ENCODE results near the gene DUSP1. TPM values are rescaled to one million over a fixed set of nuclear protein-coding genes. Genes with fewer than 3 reads are reported as not detected.
A peak's percentile ranks its signal among the peaks of the same experiment; 100 is the strongest.

The DUSP1 gene
- total RNA-seq, 1 experiment from 2014 or later: 38.1 TPM

GRCh38 chr5:172757394-172758010 is 13.5 kb downstream of the DUSP1 start:
- Mint-ChIP-seq H3K27me3 (ENCODE audit: unreplicated experiment) (no peaks in the 10 kb centered on the region), H3K9me3 (ENCODE audit: low read depth, unreplicated experiment) (no peaks in the 10 kb centered on the region), H3K27ac (ENCODE audit: unreplicated experiment) (peak overlapping the region; percentile 90), H3K36me3 (ENCODE audit: insufficient read depth, unreplicated experiment) (peaks cover 11% of the 10 kb centered on the region), H3K4me1 (ENCODE audit: low read depth, unreplicated experiment) (peaks cover 23% of the 10 kb centered on the region), H3K4me3 (ENCODE audit: low read depth, unreplicated experiment) (no peak overlapping the region)
- DNase-seq: no peak
- BruUV-seq (replicated peaks): TSS peak; percentile 72
- CTCF ChIA-PET: interaction anchor here (0.9 to 1.5 kb wide), 6 partner anchors 8 to 43 kb away, joined by 3 to 7 read pairs (median 4); no protein-coding TSS in a partner anchor
- intact Hi-C loops (cut with micrococcal nuclease; ENCODE audit: unreplicated experiment): no loop called here
- TF ChIP-seq CTCF (IDR thresholded peaks at IDR 0.05; ENCODE audit: unreplicated experiment): no peak

DNA sequence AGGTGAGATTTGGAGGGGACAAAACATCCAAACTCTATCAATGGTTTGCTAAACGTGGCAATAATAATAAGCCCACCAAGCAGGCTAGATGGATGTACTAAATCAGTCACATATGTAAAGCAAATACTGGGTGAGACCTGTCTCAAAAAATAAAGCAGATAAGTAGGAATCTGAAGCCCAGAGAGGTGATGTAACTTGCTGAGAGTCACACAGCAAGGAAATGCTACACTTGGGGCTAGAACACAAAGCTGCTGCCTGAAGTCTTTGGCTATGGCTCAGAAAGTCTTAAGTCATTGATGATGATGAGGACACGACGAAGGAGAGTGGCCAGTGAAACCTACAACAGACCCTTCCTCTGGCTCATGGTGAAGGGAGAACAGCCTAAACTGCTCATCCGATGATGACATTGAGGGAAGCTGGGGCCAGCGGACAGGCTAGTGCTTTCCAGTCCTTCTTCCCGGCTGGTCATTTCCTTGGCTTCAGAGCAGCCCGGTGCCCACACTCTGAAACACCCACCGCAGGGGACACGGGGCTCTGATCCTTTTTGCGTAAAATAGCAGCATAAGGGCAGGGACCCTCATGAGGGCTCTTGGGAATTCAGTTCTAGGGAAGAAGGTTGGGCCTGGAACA is 14.1 kb downstream of the DUSP1 start:
- peak overlapping the region; percentile 90 for H3K27ac Mint-ChIP-seq (ENCODE audit: unreplicated experiment)
- CTCF ChIA-PET: interaction anchor here (1.5 kb wide), 1 partner anchor 23 kb away, joined by 6 read pairs; no protein-coding TSS in a partner anchor
- no peaks in the 10 kb centered on the region for H3K9me3 Mint-ChIP-seq (ENCODE audit: low read depth, unreplicated experiment)
- H3K27me3 Mint-ChIP-seq (ENCODE audit: unreplicated experiment): no peaks in the 10 kb centered on the region
- no peak for TF ChIP-seq CTCF (IDR thresholded peaks at IDR 0.05; ENCODE audit: unreplicated experiment)
- no peak overlapping the region for H3K4me3 Mint-ChIP-seq (ENCODE audit: low read depth, unreplicated experiment)
- intact Hi-C loops (cut with micrococcal nuclease; ENCODE audit: unreplicated experiment): no loop called here
- peaks cover 23% of the 10 kb centered on the region for H3K4me1 Mint-ChIP-seq (ENCODE audit: low read depth, unreplicated experiment)
- H3K36me3 Mint-ChIP-seq (ENCODE audit: insufficient read depth, unreplicated experiment): peaks cover 11% of the 10 kb centered on the region
- no TSS peak for BruUV-seq (replicated peaks)
- no peak for DNase-seq

DNA sequence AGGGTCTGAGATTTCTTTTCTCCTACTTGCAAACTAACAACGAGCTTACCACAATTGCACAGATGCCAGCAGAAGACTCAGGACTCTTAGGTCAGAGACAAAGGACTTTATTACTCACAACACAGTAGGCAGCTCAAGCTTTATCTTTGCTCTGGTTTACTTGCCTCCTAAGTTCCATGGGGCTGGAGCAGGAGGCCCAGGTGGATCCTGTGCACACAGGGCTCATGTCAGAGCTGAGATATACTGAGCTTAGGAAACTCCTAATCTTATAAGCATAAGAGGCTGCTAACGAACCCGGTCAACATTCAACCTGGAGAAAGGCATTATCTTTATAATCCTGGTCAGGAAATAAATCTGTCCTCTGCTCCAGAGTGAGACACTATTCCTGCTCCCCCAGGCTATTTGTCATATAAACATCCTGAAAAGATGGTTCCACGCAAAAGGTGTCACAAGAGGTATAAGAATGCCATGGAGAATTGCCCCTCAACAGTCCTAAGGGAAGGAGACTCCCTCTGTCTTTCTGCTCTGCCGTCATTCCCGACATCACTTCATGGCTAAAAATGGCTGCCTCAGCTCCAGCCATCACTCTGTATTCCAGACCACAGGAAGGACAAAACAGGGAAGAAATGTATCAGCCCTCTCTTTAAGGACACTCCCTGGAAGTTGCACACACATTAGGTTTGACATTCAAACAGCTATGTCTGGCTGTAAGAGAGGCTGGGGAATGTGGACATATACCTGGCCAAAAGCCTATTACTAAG is 16.2 kb downstream of the DUSP1 start:
- no peaks in the 10 kb centered on the region for H3K9me3 Mint-ChIP-seq (ENCODE audit: low read depth, unreplicated experiment)
- no TSS peak for BruUV-seq (replicated peaks)
- CTCF ChIA-PET: interaction anchor here (0.6 kb wide), 1 partner anchor 13 kb away, joined by 9 read pairs; no protein-coding TSS in a partner anchor
- peaks cover 14% of the 10 kb centered on the region for H3K4me1 Mint-ChIP-seq (ENCODE audit: low read depth, unreplicated experiment)
- H3K27ac Mint-ChIP-seq (ENCODE audit: unreplicated experiment): no peak overlapping the region
- peaks cover 11% of the 10 kb centered on the region for H3K36me3 Mint-ChIP-seq (ENCODE audit: insufficient read depth, unreplicated experiment)
- no peak overlapping the region for H3K4me3 Mint-ChIP-seq (ENCODE audit: low read depth, unreplicated experiment)
- peaks cover 8% of the 10 kb centered on the region for H3K27me3 Mint-ChIP-seq (ENCODE audit: unreplicated experiment)
- intact Hi-C loops (cut with micrococcal nuclease; ENCODE audit: unreplicated experiment): no loop called here
- TF ChIP-seq CTCF (IDR thresholded peaks at IDR 0.05; ENCODE audit: unreplicated experiment): no peak
- no peak for DNase-seq

DNA sequence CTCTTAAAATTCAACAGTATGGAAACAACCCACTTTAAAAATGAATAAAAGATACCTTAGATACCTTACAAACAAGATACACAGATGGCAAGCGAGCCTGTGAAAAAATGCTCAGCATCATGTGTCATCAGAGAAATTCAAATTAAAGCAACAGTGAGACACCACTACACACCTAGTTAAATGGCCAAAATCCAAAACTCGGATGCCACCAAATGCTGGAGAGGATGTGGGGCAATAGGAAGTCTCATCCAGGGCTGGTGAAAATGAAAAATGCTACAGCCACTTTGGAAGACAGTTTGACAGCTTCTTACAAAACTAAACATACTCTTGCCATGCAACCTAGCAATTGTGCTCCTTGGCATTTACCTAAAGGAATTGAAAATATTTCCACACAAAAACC is 17.9 kb downstream of the DUSP1 start:
- TF ChIP-seq CTCF (IDR thresholded peaks at IDR 0.05; ENCODE audit: unreplicated experiment): no peak
- Mint-ChIP-seq H3K27ac (ENCODE audit: unreplicated experiment) (no peak overlapping the region), H3K36me3 (ENCODE audit: insufficient read depth, unreplicated experiment) (peaks cover 5% of the 10 kb centered on the region), H3K4me1 (ENCODE audit: low read depth, unreplicated experiment) (peaks cover 10% of the 10 kb centered on the region), H3K9me3 (ENCODE audit: low read depth, unreplicated experiment) (no peaks in the 10 kb centered on the region), H3K4me3 (ENCODE audit: low read depth, unreplicated experiment) (no peak overlapping the region), H3K27me3 (ENCODE audit: unreplicated experiment) (peaks cover 8% of the 10 kb centered on the region)
- no TSS peak for BruUV-seq (replicated peaks)
- CTCF ChIA-PET: interaction anchor here (1.2 to 1.7 kb wide), 3 partner anchors 20 to 151 kb away, joined by 4 to 6 read pairs (median 4); no protein-coding TSS in a partner anchor
- no peak for DNase-seq
- intact Hi-C loops (cut with micrococcal nuclease; ENCODE audit: unreplicated experiment): no loop called here

Data from Calu3 (cell line).